Measurements from ENCODE around the gene CPEB4. TPM values are rescaled to one million over a fixed set of nuclear protein-coding genes. Genes with fewer than 3 reads are reported as not detected.

Gene CPEB4
- total RNA-seq, 1 experiment from 2014 or later, result 27.7 TPM

- CTCF ChIA-PET, result interaction anchor here (0.5 kb wide), 1 partner anchor 185 kb away, joined by 3 read pairs; no protein-coding TSS in a partner anchor
- BruUV-seq (replicated peaks), result no TSS peak
- POLR2A ChIA-PET, result no interaction called here
- Histone ChIP-seq H3K4me3 (ENCODE audit: low read depth in 2 of 2, low read length in 2 of 2) (no peak overlapping the region), H3K36me3 (ENCODE audit: control insufficient read depth, insufficient read depth, low read length) (peaks cover 2% of the 10 kb centered on the region; the same call in 1 of the 2 replicates), H3K9me3 (ENCODE audit: control insufficient read depth, insufficient read depth, low read depth, low read length) (no peaks in the 10 kb centered on the region), H3K27ac (ENCODE audit: low read length) (no peak overlapping the region), H3K27me3 (ENCODE audit: control insufficient read depth, insufficient read depth, low read length) (no peaks in the 10 kb centered on the region), H3K4me1 (ENCODE audit: control insufficient read depth, insufficient read depth, low read length) (peaks cover 9% of the 10 kb centered on the region; the same call in 1 of the 2 replicates)
- DNase-seq (ENCODE audit: low read depth, low spot score) (no peak), ATAC-seq (no peak)
- in situ Hi-C loops (cut with HindIII; ENCODE audit: low pct_unique_long_range_greater_than_20kb, low sequenced_read_pairs) (no loop called here), intact Hi-C loops (cut with micrococcal nuclease; ENCODE audit: unreplicated experiment) (loop anchor here (5.0 kb wide), 1 partner anchor 87 kb away; no protein-coding TSS in a partner anchor)
- no peak for TF ChIP-seq CTCF (IDR thresholded peaks at IDR 0.05)
- TF ChIP-seq TCF7L2 (IDR thresholded peaks at IDR 0.05; ENCODE audit: low read depth, low read length), result no peak
Measured at GRCh38 chr5:173885054-173885443, 3.1 kb upstream of the CPEB4 start.

- TF ChIP-seq TCF7L2 (IDR thresholded peaks at IDR 0.05; ENCODE audit: low read depth, low read length) (no peak), REST (IDR thresholded peaks at IDR 0.05; ENCODE audit: insufficient read depth in 1 of 2, low read depth in 2 of 2, low read length in 1 of 2) (no peak), SIN3A (IDR thresholded peaks at IDR 0.05; ENCODE audit: borderline replicate concordance, insufficient read depth, low read depth, low read length) (no peak), CTCF (IDR thresholded peaks at IDR 0.05) (no peak), POLR2AphosphoS5 (IDR thresholded peaks at IDR 0.05; ENCODE audit: low read depth, low read length) (no peak)
- Histone ChIP-seq H3K27me3 (ENCODE audit: control insufficient read depth, insufficient read depth, low read length) (no peaks in the 10 kb centered on the region), H3K36me3 (ENCODE audit: control insufficient read depth, insufficient read depth, low read length) (peaks cover 2% of the 10 kb centered on the region; the same call in 1 of the 2 replicates), H3K9me3 (ENCODE audit: control insufficient read depth, insufficient read depth, low read depth, low read length) (no peaks in the 10 kb centered on the region), H3K4me1 (ENCODE audit: control insufficient read depth, insufficient read depth, low read length) (peaks cover 9% of the 10 kb centered on the region; the same call in 1 of the 2 replicates), H3K4me3 (ENCODE audit: low read depth in 2 of 2, low read length in 2 of 2) (no peak overlapping the region), H3K27ac (ENCODE audit: low read length) (no peak overlapping the region)
- POLR2A ChIA-PET, result no interaction called here
- BruUV-seq (replicated peaks), result no TSS peak
- no peak for ATAC-seq
- intact Hi-C loops (cut with micrococcal nuclease; ENCODE audit: unreplicated experiment), result loop anchor here (5.0 kb wide), 1 partner anchor 87 kb away; no protein-coding TSS in a partner anchor
- DNase-seq (ENCODE audit: low read depth, low spot score), result no peak
- CTCF ChIA-PET, result interaction anchor here (0.5 kb wide), 1 partner anchor 185 kb away, joined by 3 read pairs; no protein-coding TSS in a partner anchor
- in situ Hi-C loops (cut with HindIII; ENCODE audit: low pct_unique_long_range_greater_than_20kb, low sequenced_read_pairs), result no loop called here
Measured at GRCh38 chr5:173885475-173886010, 2.6 kb upstream of the CPEB4 start.

Data from Panc1 (cell line).